ENCODE measurements around the gene GPR171.

DNA sequence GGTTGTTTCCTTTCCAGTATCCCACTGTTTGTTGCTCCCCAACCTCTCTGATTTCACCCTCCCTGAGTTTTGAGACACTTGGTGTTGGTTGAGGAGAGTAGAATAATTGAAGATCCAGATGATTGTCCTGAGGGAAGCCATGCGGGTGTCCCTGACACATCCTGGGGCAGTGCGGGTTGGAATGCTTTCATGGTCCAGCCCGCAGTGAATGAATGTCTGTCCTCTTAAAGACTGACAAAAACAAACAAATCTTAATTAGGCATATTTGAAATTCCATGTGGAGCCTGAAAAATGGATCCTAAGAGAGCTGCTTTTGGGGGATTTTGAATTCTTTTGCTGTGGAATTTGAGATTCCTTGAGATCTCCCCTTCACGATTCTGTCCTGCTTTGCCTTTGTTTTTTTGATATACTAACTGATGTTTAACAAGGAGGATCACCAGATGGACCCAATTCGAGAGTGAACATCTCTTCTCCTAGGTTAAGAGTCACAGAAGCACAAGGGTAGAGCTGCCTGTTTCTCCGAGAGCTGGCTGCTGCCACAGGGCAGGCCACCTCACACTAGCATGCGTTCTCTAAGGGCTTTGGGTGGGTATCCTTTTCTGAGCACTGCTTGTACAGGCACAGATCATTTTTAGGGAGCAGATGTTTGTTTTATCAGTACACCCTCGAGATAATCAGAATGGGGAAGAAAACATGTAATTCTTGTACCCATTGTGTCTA lies 47.4 kb downstream of the GPR171 start:
- no peak for TF ChIP-seq NFRKB (IDR thresholded peaks at IDR 0.05)
- no peak for TF ChIP-seq SP1 (IDR thresholded peaks at IDR 0.05)
- TF ChIP-seq TARDBP (IDR thresholded peaks at IDR 0.05): no peak
- no peak for TF ChIP-seq SUZ12 (IDR thresholded peaks at IDR 0.05)
- no peak for TF ChIP-seq LEF1 (IDR thresholded peaks at IDR 0.05; ENCODE audit: borderline replicate concordance)
- no peak for TF ChIP-seq ARNT (IDR thresholded peaks at IDR 0.05)
- no peak for TF ChIP-seq ELF4 (IDR thresholded peaks at IDR 0.05)
- TF ChIP-seq ZNF384 (IDR thresholded peaks at IDR 0.05): no peak
- TF ChIP-seq HDGF (IDR thresholded peaks at IDR 0.05; ENCODE audit: borderline replicate concordance): no peak
- TF ChIP-seq BHLHE40 (IDR thresholded peaks at IDR 0.05; ENCODE audit: borderline replicate concordance): no peak

Data from HEK293T (cell line).